GM19468 (cell line): ENCODE measurements around the gene DSCAM.

Experiments
- ATAC-seq: cut with Tn5 transposase; IDR thresholded peaks from one replicate; pipeline ENCODE4 v1.9.1; 2021; ENCODE audit warnings: mild to moderate bottlenecking, moderate library complexity, moderate number of reproducible peaks; ENCODE audit not compliant: unreplicated experiment; ENCODE audit errors: extremely low read depth

Gene DSCAM

DNA sequence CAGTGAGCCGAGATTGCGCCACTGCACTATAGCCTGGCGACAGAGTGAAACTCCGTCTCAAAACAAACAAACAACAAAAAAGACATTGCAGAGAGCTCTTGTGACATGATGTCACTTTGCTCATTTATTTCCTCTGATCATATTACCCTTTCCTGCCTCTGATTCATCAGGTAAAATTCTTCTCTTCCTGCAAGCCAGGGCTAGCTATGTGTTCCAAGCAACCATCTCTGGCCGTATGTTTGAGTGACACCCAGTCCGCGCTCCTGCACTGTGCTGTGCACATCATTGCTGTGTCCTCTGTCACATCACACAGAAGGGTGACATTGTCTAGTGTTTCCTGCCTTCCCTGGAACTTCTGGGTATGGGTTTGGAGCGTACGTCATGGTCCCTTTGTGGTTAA lies 728.4 kb downstream of the DSCAM start:
- no peak for ATAC-seq

- ATAC-seq = no peak
These were observed 729.7 kb downstream of the DSCAM start for GRCh38 chr21:40117236-40117635.

GRCh38 chr21:40115775-40116174 lies 731.2 kb downstream of the DSCAM start:
- no peak for ATAC-seq

- no peak for ATAC-seq
These were observed 744.3 kb downstream of the DSCAM start for GRCh38 chr21:40102682-40103081.

GRCh38 chr21:40099809-40100208 lies 747.1 kb downstream of the DSCAM start:
- ATAC-seq = no peak

DNA sequence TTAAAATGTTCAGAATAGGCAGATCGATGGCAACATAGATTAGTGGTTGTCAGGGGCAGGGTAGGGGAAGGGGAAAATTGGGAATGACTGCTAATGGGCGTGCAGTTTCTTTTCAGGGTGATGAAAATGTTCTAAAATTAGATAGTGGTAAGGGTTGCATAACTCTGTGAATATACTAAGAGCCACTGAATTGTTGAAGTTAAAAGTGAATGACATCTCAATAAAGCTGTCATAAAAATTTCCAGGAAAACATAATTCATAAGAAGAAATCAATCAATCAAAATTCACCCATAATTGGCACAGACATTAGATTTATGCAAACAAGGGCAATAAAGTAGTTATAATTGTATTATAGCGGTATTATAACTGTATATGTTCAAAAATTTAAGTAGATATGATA lies 751.5 kb downstream of the DSCAM start:
- ATAC-seq = no peak

- ATAC-seq = no peak
These were observed 766.6 kb downstream of the DSCAM start for GRCh38 chr21:40080385-40080784.

GRCh38 chr21:40074710-40075109 lies 772.2 kb downstream of the DSCAM start:
- no peak for ATAC-seq

GRCh38 chr21:40074198-40074597 lies 772.8 kb downstream of the DSCAM start:
- no peak for ATAC-seq

DNA sequence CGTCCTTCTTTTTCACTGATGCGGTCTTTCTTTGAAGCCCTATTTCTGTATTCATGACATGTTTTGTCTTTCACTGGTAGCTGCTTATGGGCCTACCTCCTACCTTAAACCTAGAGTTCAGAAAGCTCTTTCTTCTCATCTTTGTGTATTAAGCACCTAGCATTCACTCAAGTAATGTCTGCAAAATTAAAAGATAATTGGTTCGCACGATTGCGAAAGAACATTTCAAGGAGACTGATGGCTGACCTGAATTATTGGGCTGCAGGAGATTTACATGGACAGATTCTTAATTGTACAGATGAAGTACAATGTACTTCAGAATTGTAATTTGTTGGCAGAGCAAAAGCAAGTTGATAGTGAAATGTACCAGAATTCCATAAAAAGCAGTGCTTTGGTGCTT lies 773.3 kb downstream of the DSCAM start:
- no peak for ATAC-seq

DNA sequence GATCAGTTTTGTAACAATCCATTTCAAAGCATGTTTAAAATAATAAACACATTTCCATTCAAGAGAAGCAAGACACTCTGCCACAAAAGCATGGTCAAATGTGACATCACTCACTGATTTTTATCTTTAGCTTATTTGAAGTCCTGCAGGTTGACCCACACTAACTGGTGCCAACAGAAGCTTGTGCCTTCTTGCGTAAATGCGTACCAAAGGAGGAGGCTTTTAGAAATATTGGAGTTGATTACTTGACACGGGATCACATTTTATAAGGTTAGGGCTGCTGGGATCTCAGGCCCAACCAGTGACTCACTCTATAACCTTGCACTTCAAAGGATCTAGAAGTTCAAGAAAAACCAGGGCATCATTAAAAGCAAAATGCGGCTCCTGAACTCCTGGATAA lies 776.1 kb downstream of the DSCAM start:
- no peak for ATAC-seq

DNA sequence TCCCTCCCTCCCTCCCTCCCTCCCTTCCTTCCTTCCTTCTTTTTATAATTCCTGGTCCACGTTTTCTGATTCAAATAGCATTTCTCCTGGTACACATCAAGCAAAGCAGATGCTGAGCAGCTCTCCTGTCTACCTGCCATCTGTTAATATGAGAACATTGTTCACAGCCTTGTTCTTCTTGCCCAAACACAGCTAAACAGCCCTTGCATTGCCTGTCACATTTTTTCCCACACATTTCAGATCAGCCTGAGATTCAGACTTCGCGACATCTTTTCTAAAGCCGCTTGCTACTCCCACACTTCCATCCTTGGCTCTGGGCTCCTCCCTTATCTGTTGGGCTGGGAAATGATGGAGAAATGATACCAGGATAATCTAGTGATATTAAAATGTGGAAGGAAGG lies 779.2 kb downstream of the DSCAM start:
- no peak for ATAC-seq

DNA sequence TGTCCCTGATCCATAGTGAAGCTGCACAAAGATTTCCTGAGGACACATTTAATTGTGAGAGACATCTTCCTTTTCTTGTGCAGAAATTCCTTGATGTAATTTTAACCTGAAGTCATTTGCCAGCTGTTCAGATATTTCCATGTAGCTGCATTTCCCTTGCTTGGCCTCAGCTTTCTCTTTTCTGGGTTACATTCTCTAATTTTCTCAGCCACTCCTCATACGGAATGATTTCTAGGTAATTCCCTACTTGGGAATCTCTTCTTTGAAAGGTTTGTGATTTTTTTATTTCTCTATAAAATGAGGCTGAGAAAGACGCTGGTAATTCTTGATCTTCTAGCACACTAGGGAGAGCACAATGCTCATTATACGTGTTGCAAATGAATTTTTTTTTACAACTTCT lies 780.7 kb downstream of the DSCAM start:
- ATAC-seq = no peak

DNA sequence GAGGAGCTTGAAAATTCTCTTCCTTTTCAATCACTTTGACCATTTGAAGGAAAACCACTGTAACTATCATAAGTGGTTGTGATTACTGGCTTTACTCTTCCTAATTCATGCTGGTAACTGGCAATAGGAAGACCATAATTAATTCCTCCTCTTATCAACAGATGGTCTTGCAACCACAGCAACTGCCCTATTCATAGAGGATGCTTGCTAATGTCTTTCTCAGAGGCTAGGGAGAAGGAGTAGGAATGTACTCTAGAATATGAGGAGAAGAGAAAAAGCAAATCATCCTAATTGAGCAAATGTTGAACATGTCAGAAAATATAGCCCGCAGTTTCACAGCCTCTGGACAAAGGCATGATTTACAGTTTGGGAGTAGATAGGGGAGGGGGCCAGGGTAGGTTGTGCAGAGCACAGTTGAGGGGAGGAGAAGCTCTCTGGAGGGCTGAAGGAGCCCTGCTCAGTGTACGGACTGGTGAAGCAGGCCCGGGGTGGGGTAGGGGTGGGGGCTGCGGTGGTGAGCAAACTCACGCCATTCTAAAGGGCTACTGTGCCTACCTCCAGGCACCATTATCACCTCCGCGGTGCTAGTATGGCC lies 786.8 kb downstream of the DSCAM start:
- ATAC-seq = no peak

DNA sequence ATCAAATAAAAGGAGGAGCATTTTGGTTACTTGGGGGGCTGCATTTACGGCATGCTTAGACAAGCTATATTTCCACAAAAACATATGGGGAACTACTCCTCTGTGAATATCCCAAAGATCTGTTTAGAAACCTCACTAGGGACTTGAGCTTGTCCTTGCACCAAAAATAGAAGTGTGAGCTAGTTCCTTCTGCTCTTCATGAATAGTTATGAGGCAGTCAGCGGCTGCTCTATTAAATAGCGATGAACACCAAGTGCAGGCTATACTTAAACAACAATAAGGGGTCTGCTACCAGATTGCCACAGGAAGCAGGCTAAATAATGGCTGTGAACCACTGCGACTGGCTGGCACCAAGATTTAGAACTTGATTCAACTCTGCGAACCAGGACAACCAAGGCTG lies 789.6 kb downstream of the DSCAM start:
- ATAC-seq = no peak

- ATAC-seq = no peak
These were observed 790.9 kb downstream of the DSCAM start for GRCh38 chr21:40056031-40056430.

- ATAC-seq = no peak
These were observed 792.6 kb downstream of the DSCAM start for GRCh38 chr21:40054403-40054802.

DNA sequence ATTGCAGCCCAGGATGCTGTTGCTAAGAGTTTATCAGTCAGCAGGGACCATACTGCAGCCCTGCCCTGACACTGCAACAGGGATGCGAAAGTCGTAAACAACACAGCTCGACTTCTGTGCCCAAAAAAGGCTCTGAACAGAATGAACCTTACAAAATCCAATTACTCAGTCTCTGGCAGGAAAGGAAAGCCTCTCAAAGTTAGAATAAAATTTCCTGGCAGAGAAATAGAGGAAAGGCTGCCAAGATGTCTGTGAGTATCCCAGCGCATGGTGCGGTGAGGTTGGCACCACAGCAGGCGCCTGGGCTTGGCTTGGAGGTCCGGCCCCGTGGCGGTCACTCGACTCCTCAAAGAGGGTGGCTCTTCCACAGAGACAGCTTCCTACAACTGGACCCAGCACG lies 794.0 kb downstream of the DSCAM start:
- no peak for ATAC-seq

DNA sequence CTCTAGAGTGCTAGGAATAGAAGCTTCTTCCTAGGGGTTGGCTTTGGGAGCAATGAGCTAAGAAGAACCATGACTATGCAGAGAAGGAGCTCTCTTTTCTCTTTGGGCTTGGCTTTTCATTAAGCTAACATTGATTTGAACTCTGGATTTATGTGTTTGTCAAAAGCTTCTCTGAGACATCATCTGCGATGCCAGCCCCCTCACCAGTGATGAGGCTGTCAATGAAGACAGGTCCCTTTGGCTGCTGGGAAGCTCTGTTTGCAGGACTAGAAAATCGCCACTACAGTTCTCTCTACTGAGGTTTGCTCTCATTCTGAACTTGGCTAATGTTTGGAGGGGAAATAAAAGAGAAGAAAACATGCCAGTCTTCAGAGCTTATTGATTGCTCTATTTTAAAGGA lies 794.7 kb downstream of the DSCAM start:
- no peak for ATAC-seq

- ATAC-seq = no peak
These were observed 795.2 kb downstream of the DSCAM start for GRCh38 chr21:40051801-40052200.

DNA sequence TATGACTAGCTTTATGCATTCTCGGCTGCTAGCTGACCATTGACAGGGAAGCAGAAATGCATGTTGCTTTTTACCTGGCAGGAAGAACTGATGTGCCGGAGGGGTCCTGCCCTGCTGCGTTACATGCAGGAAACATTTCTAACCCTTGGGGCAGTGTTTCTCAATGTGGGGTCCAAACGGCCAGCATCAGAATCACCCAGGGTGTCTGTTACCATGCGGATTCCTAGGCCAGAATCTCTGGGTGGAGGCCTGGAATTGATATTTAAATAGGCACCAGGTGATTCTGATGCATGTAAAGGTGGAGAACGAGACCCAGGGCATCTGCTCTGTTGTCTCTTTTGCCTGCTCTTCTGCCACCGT lies 797.0 kb downstream of the DSCAM start:
- ATAC-seq = no peak

- ATAC-seq = no peak
These were observed 797.7 kb downstream of the DSCAM start for GRCh38 chr21:40049031-40049930.
